Posterior cingulate gyrus (tissue), 11 donors: ENCODE results near the gene PERM1.

Experiments used
- DNase-seq, 10 donors: peaks; one replicate each; pipeline versions ENCODE4 v3.0.0 to v3.0.0-alpha.2; 2020 to 2021; ENCODE audit warnings: mixed read lengths in 3 of 10
- intact Hi-C: fragments of 100-400 bp; cut with DNase I; formaldehyde crosslinking; loops from one replicate; pipeline ENCODE4 v1.15.1; 2023

The PERM1 gene

GRCh38 chr1:925561-926421 lies 56.1 kb downstream of the PERM1 start:
- intact Hi-C loops: no loop called here
- DNase-seq: no peak
